Hepatocyte (in vitro differentiated cells): ENCODE data around the gene KIAA0319L. TPM values are rescaled to one million over a fixed set of nuclear protein-coding genes. Genes with fewer than 3 reads are reported as not detected.

Experiments
- DNase-seq: peaks from one replicate; pipeline ENCODE4 v3.0.0-alpha.2; 2016; ENCODE audit warnings: low spot score
- H2AFZ ChIP-seq: fragments of 200-600 bp; sonication (generic); 2 replicates; pipeline ENCODE4 v1.6.0; 2016; ENCODE audit warnings: antibody characterized with exemption, mild to moderate bottlenecking
- H3K27ac ChIP-seq: fragments of 200-600 bp; sonication (generic); 2 replicates; pipeline ENCODE4 v1.5.1; 2016; ENCODE audit warnings: mild to moderate bottlenecking
- H3K27me3 ChIP-seq: fragments of 200-600 bp; sonication (generic); 2 replicates; pipeline ENCODE4 v1.6.1; 2016
- H3K36me3 ChIP-seq: fragments of 200-600 bp; sonication (generic); replicated peaks from 2 replicates; pipeline ENCODE4 v1.5.1; 2016; ENCODE audit warnings: low read depth; ENCODE audit not compliant: insufficient read depth
- H3K4me1 ChIP-seq: fragments of 200-600 bp; sonication (generic); 2 replicates; pipeline ENCODE4 v1.5.1; 2016; ENCODE audit warnings: mild to moderate bottlenecking, moderate library complexity; ENCODE audit not compliant: insufficient read depth
- H3K4me2 ChIP-seq: fragments of 200-600 bp; sonication (generic); 2 replicates; pipeline ENCODE4 v1.6.0; 2016
- H3K4me3 ChIP-seq: fragments of 200-600 bp; sonication (generic); 2 replicates; pipeline ENCODE4 v1.5.1; 2016; ENCODE audit warnings: mild to moderate bottlenecking
- H3K79me2 ChIP-seq: fragments of 200-600 bp; sonication (generic); 2 replicates; pipeline ENCODE4 v1.6.0; 2017; ENCODE audit warnings: mild to moderate bottlenecking
- H3K9me2 ChIP-seq: fragments of 200-600 bp; sonication (generic); replicated peaks from 2 replicates; pipeline ENCODE4 v1.6.0; 2017; ENCODE audit warnings: mild to moderate bottlenecking; ENCODE audit not compliant: insufficient read depth
- H3K9me3 ChIP-seq: fragments of 200-600 bp; sonication (generic); 2 replicates; pipeline ENCODE4 v1.5.1; 2016; ENCODE audit warnings: low read depth, mild to moderate bottlenecking
- H4K20me1 ChIP-seq: fragments of 200-600 bp; sonication (generic); 2 replicates; pipeline ENCODE4 v1.6.0; 2016; ENCODE audit warnings: mild to moderate bottlenecking; ENCODE audit not compliant: insufficient read depth, poor library complexity, severe bottlenecking
- EZH2 ChIP-seq: fragments of 200-600 bp; sonication (generic); IDR thresholded peaks from 2 replicates; pipeline ENCODE4 v1.6.1; 2016; ENCODE audit warnings: antibody characterized with exemption, mild to moderate bottlenecking, borderline replicate concordance
- EZH2phosphoT487 ChIP-seq: fragments of 200-600 bp; sonication (generic); IDR thresholded peaks from one replicate; pipeline ENCODE4 v1.6.1; 2018; ENCODE audit warnings: antibody characterized with exemption, mild to moderate bottlenecking, low read depth, moderate library complexity; ENCODE audit not compliant: unreplicated experiment, severe bottlenecking
- WGBS: methylation state at CpG from one replicate; pipeline ENCODE4 v1.1.6; 2016; ENCODE audit warnings: low lambda C conversion rate; ENCODE audit errors: missing lambda C conversion rate; 5-methylcytosine and 5-hydroxymethylcytosine counted together
- polyA plus RNA-seq: library from polyadenylated mRNA; unstranded; fragments of >200 nt; fragmentation: Nextera tagmentation; extraction: Ambion mirVana; gene quantifications from 2 replicates; pipeline ENCODE4 v1.2.1, GENCODE V29; 2016
- total RNA-seq: library from RNA; depleted of rRNA; stranded (reverse); fragments of >200 nt; gene quantifications from 2 replicates; pipeline ENCODE4 v1.2.3, GENCODE V29; 2014
- TF ChIP-seq, protein P1 (sequence below): fragments of 200-600 bp; sonication (generic); IDR thresholded peaks from 2 replicates; pipeline ENCODE4 v1.5.1; 2016; ENCODE audit warnings: antibody characterized with exemption, mild to moderate bottlenecking; ENCODE audit not compliant: poor library complexity

The KIAA0319L gene
- total and polyA plus RNA-seq, 2 experiments from 2014 or later: 56.3 to 77.7 TPM

DNA sequence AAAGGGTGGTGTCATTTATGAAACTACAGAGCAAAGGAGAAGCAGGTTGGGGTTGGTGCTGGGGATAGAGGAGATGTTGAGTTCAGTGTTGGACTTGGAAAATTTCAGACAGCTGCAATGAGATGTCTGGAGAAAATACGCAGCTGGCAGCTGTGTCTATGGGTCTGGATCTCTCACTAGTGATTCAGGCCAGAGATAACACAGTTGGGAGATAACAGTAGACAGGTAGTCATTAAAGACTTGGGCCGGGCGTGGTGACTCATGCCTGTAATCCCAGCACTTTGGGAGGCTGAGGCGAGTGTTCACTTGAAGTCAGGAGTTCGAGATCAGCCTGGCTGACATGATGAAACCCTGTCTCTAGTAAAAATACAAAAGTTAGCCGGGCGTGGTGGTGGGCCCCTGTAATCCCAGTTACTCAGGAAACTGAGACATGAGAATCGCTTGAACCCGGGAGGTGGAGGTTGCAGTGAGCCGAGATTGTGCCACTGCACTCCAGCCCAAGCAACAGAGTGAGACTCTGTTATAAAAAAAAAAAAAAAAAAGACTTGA is 13.5 kb upstream of the KIAA0319L start:
- no peak overlapping the region for H2AFZ ChIP-seq
- H3K9me2 ChIP-seq: no peaks in the 10 kb centered on the region
- H3K27me3 ChIP-seq: peaks cover 48% of the 10 kb centered on the region
- no peak for DNase-seq
- H3K79me2 ChIP-seq: no peaks in the 10 kb centered on the region
- WGBS: 54% methylated on average over 10 of the region's 10 CpGs
- no peaks in the 10 kb centered on the region for H4K20me1 ChIP-seq
- H3K4me2 ChIP-seq: no peak overlapping the region
- no peak overlapping the region for H3K27ac ChIP-seq
- peaks cover 10% of the 10 kb centered on the region for H3K4me1 ChIP-seq
- no peak overlapping the region for H3K4me3 ChIP-seq
- no peaks in the 10 kb centered on the region for H3K9me3 ChIP-seq
- H3K36me3 ChIP-seq: no peaks in the 10 kb centered on the region
- TF ChIP-seq EZH2: no peak
- TF ChIP-seq, protein P1, sequence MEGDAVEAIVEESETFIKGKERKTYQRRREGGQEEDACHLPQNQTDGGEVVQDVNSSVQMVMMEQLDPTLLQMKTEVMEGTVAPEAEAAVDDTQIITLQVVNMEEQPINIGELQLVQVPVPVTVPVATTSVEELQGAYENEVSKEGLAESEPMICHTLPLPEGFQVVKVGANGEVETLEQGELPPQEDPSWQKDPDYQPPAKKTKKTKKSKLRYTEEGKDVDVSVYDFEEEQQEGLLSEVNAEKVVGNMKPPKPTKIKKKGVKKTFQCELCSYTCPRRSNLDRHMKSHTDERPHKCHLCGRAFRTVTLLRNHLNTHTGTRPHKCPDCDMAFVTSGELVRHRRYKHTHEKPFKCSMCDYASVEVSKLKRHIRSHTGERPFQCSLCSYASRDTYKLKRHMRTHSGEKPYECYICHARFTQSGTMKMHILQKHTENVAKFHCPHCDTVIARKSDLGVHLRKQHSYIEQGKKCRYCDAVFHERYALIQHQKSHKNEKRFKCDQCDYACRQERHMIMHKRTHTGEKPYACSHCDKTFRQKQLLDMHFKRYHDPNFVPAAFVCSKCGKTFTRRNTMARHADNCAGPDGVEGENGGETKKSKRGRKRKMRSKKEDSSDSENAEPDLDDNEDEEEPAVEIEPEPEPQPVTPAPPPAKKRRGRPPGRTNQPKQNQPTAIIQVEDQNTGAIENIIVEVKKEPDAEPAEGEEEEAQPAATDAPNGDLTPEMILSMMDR: no peak

DNA sequence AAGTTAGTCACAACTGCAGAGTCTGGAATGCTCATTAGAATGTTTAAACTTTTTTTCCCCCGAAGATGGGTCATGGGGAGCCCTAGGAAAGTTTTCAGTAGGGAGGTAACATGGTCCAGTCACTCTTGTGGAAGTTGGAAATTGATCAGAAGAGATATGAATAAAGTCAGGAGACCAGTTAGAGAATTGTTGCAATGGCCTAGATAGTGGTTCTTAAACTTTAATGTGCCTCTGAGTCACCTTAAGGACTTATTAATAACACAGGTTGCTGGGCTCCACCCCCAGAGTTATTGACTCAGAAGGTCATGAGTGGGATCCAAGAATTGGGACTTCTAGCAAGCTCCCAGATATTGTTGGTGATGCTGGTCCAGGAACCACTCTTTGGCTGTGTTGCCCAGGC is 12.7 kb upstream of the KIAA0319L start:
- Histone ChIP-seq H2AFZ (no peak overlapping the region), H3K4me1 (peaks cover 10% of the 10 kb centered on the region), H3K4me3 (no peak overlapping the region), H3K9me2 (no peaks in the 10 kb centered on the region), H3K27ac (no peak overlapping the region), H3K27me3 (peaks cover 43% of the 10 kb centered on the region), H3K79me2 (no peaks in the 10 kb centered on the region), H3K9me3 (no peaks in the 10 kb centered on the region), H3K4me2 (no peak overlapping the region), H4K20me1 (no peaks in the 10 kb centered on the region), H3K36me3 (no peaks in the 10 kb centered on the region)
- no peak for TF ChIP-seq EZH2
- TF ChIP-seq EZH2phosphoT487: no peak
- TF ChIP-seq, protein P1: no peak
- DNase-seq: no peak
- 65% methylated on average over 1 of the region's 1 CpG for WGBS

DNA sequence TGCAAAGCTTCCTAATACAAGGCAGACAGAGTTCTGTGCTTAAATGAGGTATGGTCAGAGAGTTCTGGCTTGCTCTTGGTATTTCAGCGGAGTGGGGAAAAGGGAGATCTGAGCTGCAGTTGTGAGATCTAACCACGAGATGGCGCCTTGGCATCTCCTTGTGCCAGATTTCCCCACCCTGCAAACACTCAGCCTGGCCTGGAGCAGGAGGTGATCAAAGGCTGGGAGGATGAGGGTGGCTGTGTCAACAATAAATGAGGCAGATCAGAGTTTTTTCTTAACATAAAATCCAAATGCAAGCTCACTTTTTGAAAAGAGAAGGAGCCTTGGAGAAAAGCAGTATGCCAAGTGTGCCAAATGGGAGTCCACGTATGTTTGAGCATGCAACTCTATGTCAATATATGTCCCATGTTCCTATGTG is 11.8 kb upstream of the KIAA0319L start:
- Histone ChIP-seq H4K20me1 (no peaks in the 10 kb centered on the region), H3K9me3 (no peaks in the 10 kb centered on the region), H3K4me3 (no peak overlapping the region), H3K27ac (no peak overlapping the region), H2AFZ (no peak overlapping the region), H3K9me2 (no peaks in the 10 kb centered on the region), H3K36me3 (no peaks in the 10 kb centered on the region), H3K27me3 (peaks cover 35% of the 10 kb centered on the region), H3K4me1 (peaks cover 10% of the 10 kb centered on the region), H3K79me2 (no peaks in the 10 kb centered on the region), H3K4me2 (no peak overlapping the region)
- TF ChIP-seq, protein P1: peak; percentile 88
- no peak for TF ChIP-seq EZH2
- peak; percentile 81 for DNase-seq
- 24% methylated on average over 4 of the region's 4 CpGs for WGBS
